ENCODE results near the gene C9orf57.
"Not testable (repeated sequence)": the region's sequence is repeated elsewhere in the genome, so short reads cannot be mapped to it uniquely, and the experiment has no call there.

The C9orf57 gene

GRCh38 chr9:72060513-72060912 is at the start of gene C9orf57:
C9orf57 (minus strand) TSS chr9:72060613; CDS start chr9:72059331, 1,282 bp downstream.
- no peak for DNase-seq

- DNase-seq: no peak
These were observed 42.1 kb upstream of the C9orf57 start for GRCh38 chr9:72102520-72102919.

- not testable (repeated sequence) for DNase-seq
These were observed 35.1 kb upstream of the C9orf57 start for GRCh38 chr9:72095520-72095919.

GRCh38 chr9:72092820-72093219 is 32.4 kb upstream of the C9orf57 start:
- DNase-seq: no peak

GRCh38 chr9:72089451-72090130 is 29.2 kb upstream of the C9orf57 start:
- no peak for DNase-seq

GRCh38 chr9:72082536-72082935 is 22.1 kb upstream of the C9orf57 start:
- no peak for DNase-seq

GRCh38 chr9:72074666-72075065 is 14.3 kb upstream of the C9orf57 start:
- not testable (repeated sequence) for DNase-seq

GRCh38 chr9:72065076-72065475 is 4.7 kb upstream of the C9orf57 start:
- no peak for DNase-seq

GRCh38 chr9:72052122-72052521 is 8.3 kb downstream of the C9orf57 start:
- no peak for DNase-seq

- no peak for DNase-seq
These were observed 11.6 kb downstream of the C9orf57 start for GRCh38 chr9:72048850-72049249.

- DNase-seq: no peak
These were observed 13.6 kb downstream of the C9orf57 start for GRCh38 chr9:72046630-72047456.

- DNase-seq: no peak
These were observed 16.3 kb downstream of the C9orf57 start for GRCh38 chr9:72044095-72044494.

- DNase-seq: no peak
These were observed 16.8 kb downstream of the C9orf57 start for GRCh38 chr9:72043576-72043975.

GRCh38 chr9:72042928-72043327 is 17.5 kb downstream of the C9orf57 start:
- DNase-seq: no peak

- DNase-seq: no peak
These were observed 18.6 kb downstream of the C9orf57 start for GRCh38 chr9:72041775-72042194.

GRCh38 chr9:72041369-72041768 is 19.0 kb downstream of the C9orf57 start:
- no peak for DNase-seq

- no peak for DNase-seq
These were observed 20.9 kb downstream of the C9orf57 start for GRCh38 chr9:72039532-72039931.

- peak; percentile 92 for DNase-seq
These were observed 21.5 kb downstream of the C9orf57 start for GRCh38 chr9:72038890-72039410.

GRCh38 chr9:72038408-72038807 is 22.0 kb downstream of the C9orf57 start:
- DNase-seq: no peak

- no peak for DNase-seq
These were observed 22.8 kb downstream of the C9orf57 start for GRCh38 chr9:72037571-72037970.

GRCh38 chr9:72030767-72031166 is 29.6 kb downstream of the C9orf57 start:
- no peak for DNase-seq

- DNase-seq: no peak
These were observed 30.4 kb downstream of the C9orf57 start for GRCh38 chr9:72029986-72030385.

- DNase-seq: no peak
These were observed 34.5 kb downstream of the C9orf57 start for GRCh38 chr9:72025906-72026305.

- no peak for DNase-seq
These were observed 36.8 kb downstream of the C9orf57 start for GRCh38 chr9:72023596-72023995.
